Measurements from ENCODE around the gene OXSR1.

DNA sequence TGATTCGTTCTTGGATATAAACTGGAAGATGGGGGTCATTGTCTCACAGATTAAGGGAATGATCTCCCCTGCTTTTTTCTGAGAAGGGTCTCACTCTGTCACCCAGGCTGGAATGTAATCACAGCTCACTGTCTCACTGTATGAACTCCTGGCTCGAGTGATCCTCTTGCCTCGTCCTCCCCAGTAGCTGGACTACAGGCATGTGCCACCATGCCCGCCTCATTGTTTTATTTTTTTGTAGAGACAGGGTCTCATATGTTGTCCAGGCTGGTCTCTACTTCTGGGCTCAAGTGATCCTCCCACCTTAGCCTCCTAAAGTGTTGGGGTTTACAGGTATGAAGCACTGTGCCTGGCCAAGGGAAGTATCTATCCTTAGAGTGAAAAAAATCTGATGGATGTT, 5.4 kb downstream of the OXSR1 start:
- TF ChIP-seq, protein P1, sequence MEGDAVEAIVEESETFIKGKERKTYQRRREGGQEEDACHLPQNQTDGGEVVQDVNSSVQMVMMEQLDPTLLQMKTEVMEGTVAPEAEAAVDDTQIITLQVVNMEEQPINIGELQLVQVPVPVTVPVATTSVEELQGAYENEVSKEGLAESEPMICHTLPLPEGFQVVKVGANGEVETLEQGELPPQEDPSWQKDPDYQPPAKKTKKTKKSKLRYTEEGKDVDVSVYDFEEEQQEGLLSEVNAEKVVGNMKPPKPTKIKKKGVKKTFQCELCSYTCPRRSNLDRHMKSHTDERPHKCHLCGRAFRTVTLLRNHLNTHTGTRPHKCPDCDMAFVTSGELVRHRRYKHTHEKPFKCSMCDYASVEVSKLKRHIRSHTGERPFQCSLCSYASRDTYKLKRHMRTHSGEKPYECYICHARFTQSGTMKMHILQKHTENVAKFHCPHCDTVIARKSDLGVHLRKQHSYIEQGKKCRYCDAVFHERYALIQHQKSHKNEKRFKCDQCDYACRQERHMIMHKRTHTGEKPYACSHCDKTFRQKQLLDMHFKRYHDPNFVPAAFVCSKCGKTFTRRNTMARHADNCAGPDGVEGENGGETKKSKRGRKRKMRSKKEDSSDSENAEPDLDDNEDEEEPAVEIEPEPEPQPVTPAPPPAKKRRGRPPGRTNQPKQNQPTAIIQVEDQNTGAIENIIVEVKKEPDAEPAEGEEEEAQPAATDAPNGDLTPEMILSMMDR (IDR thresholded peaks at IDR 0.05) = no peak
- no peak for TF ChIP-seq REST (IDR thresholded peaks at IDR 0.05; ENCODE audit: insufficient read depth in 1 of 2, low read depth in 2 of 2, low read length in 1 of 2)

Measured in Panc1 (cell line).